Measurements from ENCODE around the gene KCNJ12.
"Not testable (repeated sequence)": the region's sequence is repeated elsewhere in the genome, so short reads cannot be mapped to it uniquely, and the experiment has no call there.

KCNJ12 gene

DNA sequence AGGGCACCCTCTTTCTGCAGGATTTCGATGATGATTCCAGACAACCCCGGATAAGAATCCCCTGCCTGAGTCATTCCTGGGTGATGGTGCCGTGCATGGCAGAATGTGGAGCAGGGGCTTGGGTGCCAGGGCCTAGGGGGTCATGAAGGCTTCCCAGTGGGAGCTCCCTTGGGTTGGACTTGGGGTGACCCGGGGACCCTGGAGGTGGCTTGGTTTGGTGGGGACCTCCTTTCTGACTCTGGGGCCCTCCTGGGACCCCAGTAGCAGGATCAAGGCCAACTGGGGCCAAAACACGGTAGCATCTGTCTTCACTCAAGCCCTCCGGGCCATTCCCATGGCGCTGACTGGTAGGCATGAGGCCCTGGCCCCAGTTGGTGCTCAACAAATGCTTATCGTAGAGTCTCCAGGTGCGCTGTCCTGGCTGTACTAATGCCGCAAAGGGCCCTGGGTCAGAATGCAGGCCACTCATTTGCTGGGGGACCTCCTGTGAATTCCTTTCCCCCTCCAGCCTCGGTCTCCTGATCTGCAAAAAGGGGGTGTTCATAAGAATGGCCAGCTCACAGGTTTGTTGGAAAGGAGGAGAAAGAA is 44.4 kb downstream of the KCNJ12 start:
- H3K27ac ChIP-seq (ENCODE audit: low read depth, low read length): not testable (repeated sequence)

GRCh38 chr17:21421421-21422310 is 45.5 kb downstream of the KCNJ12 start:
- not testable (repeated sequence) for H3K4me1 ChIP-seq (ENCODE audit: control insufficient read depth in 5 of 5, insufficient read depth in 5 of 5, low read length in 5 of 5); H3K9me3 ChIP-seq (ENCODE audit: control insufficient read depth in 5 of 5, low read length in 5 of 5); H3K36me3 ChIP-seq (ENCODE audit: control insufficient read depth in 5 of 5, insufficient read depth in 5 of 5, low read length in 5 of 5); H3K27me3 ChIP-seq (ENCODE audit: control insufficient read depth in 5 of 5, insufficient read depth in 4 of 5, low read length in 5 of 5); H3K4me3 ChIP-seq (ENCODE audit: low read depth in 1 of 5, low read length in 5 of 5); H3K9ac ChIP-seq (ENCODE audit: low read length in 5 of 5); H3K27ac ChIP-seq (ENCODE audit: low read depth, low read length)

More for the DNA sequence above, 44.4 kb downstream of the KCNJ12 start:
- not testable (repeated sequence) for H3K9me3 ChIP-seq (ENCODE audit: control insufficient read depth in 5 of 5, low read length in 5 of 5); H3K4me1 ChIP-seq (ENCODE audit: control insufficient read depth in 5 of 5, insufficient read depth in 5 of 5, low read length in 5 of 5); H3K36me3 ChIP-seq (ENCODE audit: control insufficient read depth in 5 of 5, insufficient read depth in 5 of 5, low read length in 5 of 5); H3K4me3 ChIP-seq (ENCODE audit: low read depth in 1 of 5, low read length in 5 of 5); H3K9ac ChIP-seq (ENCODE audit: low read length in 5 of 5); H3K27me3 ChIP-seq (ENCODE audit: control insufficient read depth in 5 of 5, insufficient read depth in 4 of 5, low read length in 5 of 5)

- not testable (repeated sequence) for H3K4me1 ChIP-seq (ENCODE audit: control insufficient read depth in 5 of 5, insufficient read depth in 5 of 5, low read length in 5 of 5); H3K27me3 ChIP-seq (ENCODE audit: control insufficient read depth in 5 of 5, insufficient read depth in 4 of 5, low read length in 5 of 5); H3K9me3 ChIP-seq (ENCODE audit: control insufficient read depth in 5 of 5, low read length in 5 of 5); H3K36me3 ChIP-seq (ENCODE audit: control insufficient read depth in 5 of 5, insufficient read depth in 5 of 5, low read length in 5 of 5); H3K4me3 ChIP-seq (ENCODE audit: low read depth in 1 of 5, low read length in 5 of 5); H3K27ac ChIP-seq (ENCODE audit: low read depth, low read length); H3K9ac ChIP-seq (ENCODE audit: low read length in 5 of 5)
These were observed 46.4 kb downstream of the KCNJ12 start for GRCh38 chr17:21422311-21423189.

DNA sequence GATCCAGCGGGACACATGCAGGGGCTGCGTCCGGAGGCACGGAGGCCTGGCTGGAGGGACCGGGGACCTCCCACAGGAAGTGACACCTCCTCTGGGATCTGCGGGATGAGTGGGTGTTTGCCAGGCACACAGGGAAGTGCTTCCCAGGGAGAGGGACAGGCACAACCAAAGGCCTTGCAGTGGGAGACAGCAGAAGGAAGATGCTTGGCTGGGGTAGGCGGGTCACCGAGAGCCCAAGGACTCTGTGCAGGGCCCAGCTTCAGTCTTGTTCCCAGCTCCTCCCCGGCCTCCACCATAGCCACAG is 47.0 kb downstream of the KCNJ12 start:
- H3K9me3 ChIP-seq (ENCODE audit: control insufficient read depth in 5 of 5, low read length in 5 of 5); H3K36me3 ChIP-seq (ENCODE audit: control insufficient read depth in 5 of 5, insufficient read depth in 5 of 5, low read length in 5 of 5); H3K27me3 ChIP-seq (ENCODE audit: control insufficient read depth in 5 of 5, insufficient read depth in 4 of 5, low read length in 5 of 5); H3K4me3 ChIP-seq (ENCODE audit: low read depth in 1 of 5, low read length in 5 of 5); H3K4me1 ChIP-seq (ENCODE audit: control insufficient read depth in 5 of 5, insufficient read depth in 5 of 5, low read length in 5 of 5); H3K9ac ChIP-seq (ENCODE audit: low read length in 5 of 5); H3K27ac ChIP-seq (ENCODE audit: low read depth, low read length): not testable (repeated sequence)

DNA sequence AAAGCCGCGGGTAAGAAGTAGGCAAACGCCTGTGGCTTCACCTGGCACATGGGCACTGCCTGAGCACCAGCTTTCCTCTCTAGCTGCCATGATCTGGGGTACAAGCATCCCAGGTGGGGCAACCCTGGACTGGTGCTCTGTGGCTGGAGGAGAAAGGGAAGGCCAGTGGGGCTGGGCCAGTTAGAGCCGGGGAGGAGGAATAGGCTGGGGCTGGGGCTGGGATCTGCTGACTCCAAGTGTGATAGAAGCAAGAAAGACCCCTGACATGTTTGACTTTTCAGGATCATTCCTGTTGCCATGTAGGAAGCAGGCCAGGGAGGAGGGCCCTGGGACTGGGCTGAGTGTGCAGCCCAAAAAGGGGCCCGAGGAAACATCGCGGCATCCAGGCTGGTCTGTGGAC is 48.5 kb downstream of the KCNJ12 start:
- not testable (repeated sequence) for H3K4me3 ChIP-seq (ENCODE audit: low read depth in 1 of 5, low read length in 5 of 5); H3K4me1 ChIP-seq (ENCODE audit: control insufficient read depth in 5 of 5, insufficient read depth in 5 of 5, low read length in 5 of 5); H3K27me3 ChIP-seq (ENCODE audit: control insufficient read depth in 5 of 5, insufficient read depth in 4 of 5, low read length in 5 of 5); H3K9me3 ChIP-seq (ENCODE audit: control insufficient read depth in 5 of 5, low read length in 5 of 5); H3K9ac ChIP-seq (ENCODE audit: low read length in 5 of 5); H3K27ac ChIP-seq (ENCODE audit: low read depth, low read length); H3K36me3 ChIP-seq (ENCODE audit: control insufficient read depth in 5 of 5, insufficient read depth in 5 of 5, low read length in 5 of 5)

DNA sequence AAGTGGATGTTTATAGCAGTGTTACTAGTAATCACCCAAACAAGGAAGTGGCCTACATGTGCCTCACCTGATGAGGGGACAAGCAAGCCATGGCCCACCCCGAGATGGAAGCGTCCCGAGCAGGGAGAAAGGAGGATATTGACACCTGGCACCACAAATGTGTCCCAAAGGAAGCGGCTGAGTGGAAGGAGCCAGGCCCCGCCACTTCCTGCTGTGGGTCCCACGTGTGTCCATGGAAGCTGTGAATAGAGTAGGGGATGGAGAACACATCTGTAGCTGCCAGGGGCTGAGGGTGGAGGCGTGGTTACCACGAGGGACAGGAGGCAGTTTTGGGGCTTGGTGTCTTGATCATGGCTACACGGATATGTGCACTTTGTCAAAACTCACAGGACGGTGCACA is 49.2 kb downstream of the KCNJ12 start:
- Histone ChIP-seq H3K4me3 (ENCODE audit: low read depth in 1 of 5, low read length in 5 of 5) (no peak overlapping the region), H3K27ac (ENCODE audit: low read depth, low read length) (no peak overlapping the region), H3K9ac (ENCODE audit: low read length in 5 of 5) (no peak overlapping the region), H3K4me1 (ENCODE audit: control insufficient read depth in 5 of 5, insufficient read depth in 5 of 5, low read length in 5 of 5) (peaks cover 0 to 8% (median 6%) of the 10 kb centered on the region in 5 donors), H3K9me3 (ENCODE audit: control insufficient read depth in 5 of 5, low read length in 5 of 5) (no peaks in the 10 kb centered on the region), H3K27me3 (ENCODE audit: control insufficient read depth in 5 of 5, insufficient read depth in 4 of 5, low read length in 5 of 5) (no peaks in the 10 kb centered on the region), H3K36me3 (ENCODE audit: control insufficient read depth in 5 of 5, insufficient read depth in 5 of 5, low read length in 5 of 5) (no peaks in the 10 kb centered on the region)

DNA sequence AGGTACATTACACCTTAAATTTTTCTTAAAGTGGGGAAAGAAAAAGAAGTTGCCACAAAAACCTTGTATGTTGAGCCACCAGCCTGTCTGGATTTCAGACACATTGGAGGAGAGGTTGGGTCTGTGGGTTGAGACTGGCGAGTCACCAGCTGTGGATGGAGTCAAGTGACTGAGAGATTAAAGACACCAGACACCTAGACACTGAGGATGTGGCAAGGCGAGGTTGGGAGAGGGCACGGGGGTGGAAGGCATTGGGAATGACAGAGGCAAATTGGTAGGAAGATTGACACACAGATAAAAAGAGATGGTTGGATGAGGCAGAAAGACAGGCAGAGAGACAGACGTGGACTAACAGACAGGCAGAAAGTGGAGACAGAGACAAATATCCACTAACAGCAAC is 49.6 kb downstream of the KCNJ12 start:
- Histone ChIP-seq H3K9ac (ENCODE audit: low read length in 5 of 5) (no peak overlapping the region), H3K27me3 (ENCODE audit: control insufficient read depth in 5 of 5, insufficient read depth in 4 of 5, low read length in 5 of 5) (no peaks in the 10 kb centered on the region), H3K9me3 (ENCODE audit: control insufficient read depth in 5 of 5, low read length in 5 of 5) (no peaks in the 10 kb centered on the region), H3K36me3 (ENCODE audit: control insufficient read depth in 5 of 5, insufficient read depth in 5 of 5, low read length in 5 of 5) (no peaks in the 10 kb centered on the region), H3K27ac (ENCODE audit: low read depth, low read length) (no peak overlapping the region), H3K4me1 (ENCODE audit: control insufficient read depth in 5 of 5, insufficient read depth in 5 of 5, low read length in 5 of 5) (peaks cover 0 to 8% (median 6%) of the 10 kb centered on the region in 5 donors), H3K4me3 (ENCODE audit: low read depth in 1 of 5, low read length in 5 of 5) (no peak overlapping the region)

DNA sequence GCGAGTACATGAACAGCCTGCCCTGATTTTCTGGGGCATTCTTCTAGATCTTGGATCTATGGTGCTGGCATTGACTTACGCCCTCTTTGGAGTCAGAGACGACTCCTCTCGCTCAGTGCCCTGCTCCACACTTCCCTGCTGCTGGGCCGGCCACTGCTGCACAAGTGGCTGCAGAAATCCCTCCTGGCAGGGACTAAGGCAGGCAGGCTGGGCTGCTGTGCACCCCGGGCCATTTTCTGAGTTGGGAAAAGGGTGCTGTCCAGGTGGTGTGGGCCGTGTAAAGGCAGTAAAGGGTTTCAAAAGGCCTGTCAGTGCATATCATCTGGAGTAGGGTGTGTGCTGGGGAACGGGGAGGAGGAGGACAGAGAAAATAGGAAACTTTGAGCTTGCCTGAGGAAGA is 50.1 kb downstream of the KCNJ12 start:
- H3K36me3 ChIP-seq (ENCODE audit: control insufficient read depth in 5 of 5, insufficient read depth in 5 of 5, low read length in 5 of 5); H3K27me3 ChIP-seq (ENCODE audit: control insufficient read depth in 5 of 5, insufficient read depth in 4 of 5, low read length in 5 of 5); H3K4me3 ChIP-seq (ENCODE audit: low read depth in 1 of 5, low read length in 5 of 5); H3K9me3 ChIP-seq (ENCODE audit: control insufficient read depth in 5 of 5, low read length in 5 of 5); H3K27ac ChIP-seq (ENCODE audit: low read depth, low read length); H3K4me1 ChIP-seq (ENCODE audit: control insufficient read depth in 5 of 5, insufficient read depth in 5 of 5, low read length in 5 of 5); H3K9ac ChIP-seq (ENCODE audit: low read length in 5 of 5): not testable (repeated sequence)

DNA sequence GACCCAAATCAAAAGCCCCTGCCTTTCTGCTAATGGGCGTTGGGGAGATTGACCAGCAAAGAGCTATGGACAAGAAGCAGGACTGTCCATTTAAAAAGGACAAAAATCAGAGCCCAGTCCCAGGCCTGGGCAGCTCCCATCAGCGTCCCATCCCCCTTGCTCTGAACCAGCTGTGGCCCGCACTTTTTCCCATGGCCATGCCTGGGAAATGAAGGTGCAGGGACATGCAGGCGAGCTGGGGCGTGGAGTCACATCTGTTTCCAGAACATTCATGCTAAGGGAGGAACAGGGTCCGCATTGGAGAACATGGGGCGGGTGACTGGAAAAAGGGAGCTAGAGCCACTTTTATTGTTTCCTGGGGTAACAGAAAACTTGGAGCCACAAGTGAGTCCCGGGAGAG is 50.7 kb downstream of the KCNJ12 start:
- H3K36me3 ChIP-seq (ENCODE audit: control insufficient read depth in 5 of 5, insufficient read depth in 5 of 5, low read length in 5 of 5); H3K27ac ChIP-seq (ENCODE audit: low read depth, low read length); H3K9me3 ChIP-seq (ENCODE audit: control insufficient read depth in 5 of 5, low read length in 5 of 5); H3K27me3 ChIP-seq (ENCODE audit: control insufficient read depth in 5 of 5, insufficient read depth in 4 of 5, low read length in 5 of 5); H3K4me3 ChIP-seq (ENCODE audit: low read depth in 1 of 5, low read length in 5 of 5); H3K4me1 ChIP-seq (ENCODE audit: control insufficient read depth in 5 of 5, insufficient read depth in 5 of 5, low read length in 5 of 5); H3K9ac ChIP-seq (ENCODE audit: low read length in 5 of 5): not testable (repeated sequence)

DNA sequence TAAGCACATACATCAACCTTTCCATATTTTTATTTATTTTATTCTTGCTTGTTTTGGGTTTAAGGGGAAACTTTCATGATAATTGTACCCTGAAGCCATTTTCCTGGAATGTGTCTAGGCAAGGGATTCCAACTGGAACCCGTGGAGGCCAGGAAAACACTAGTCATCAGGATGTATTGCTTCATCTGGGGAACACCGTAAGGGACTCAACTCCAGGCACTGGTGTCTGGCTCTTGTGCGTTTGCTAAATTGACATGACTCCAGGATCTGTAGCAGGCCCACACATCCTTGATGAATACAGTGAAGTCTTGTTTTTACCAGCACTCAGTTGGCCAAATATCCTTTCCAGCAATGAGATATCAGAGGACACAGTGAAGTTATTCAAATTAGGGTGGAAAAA is 51.6 kb downstream of the KCNJ12 start:
- H3K27me3 ChIP-seq (ENCODE audit: control insufficient read depth in 5 of 5, insufficient read depth in 4 of 5, low read length in 5 of 5): not testable (repeated sequence)

More for the DNA sequence above, 51.6 kb downstream of the KCNJ12 start:
- not testable (repeated sequence) for H3K9me3 ChIP-seq (ENCODE audit: control insufficient read depth in 5 of 5, low read length in 5 of 5); H3K4me1 ChIP-seq (ENCODE audit: control insufficient read depth in 5 of 5, insufficient read depth in 5 of 5, low read length in 5 of 5); H3K36me3 ChIP-seq (ENCODE audit: control insufficient read depth in 5 of 5, insufficient read depth in 5 of 5, low read length in 5 of 5); H3K27ac ChIP-seq (ENCODE audit: low read depth, low read length); H3K4me3 ChIP-seq (ENCODE audit: low read depth in 1 of 5, low read length in 5 of 5); H3K9ac ChIP-seq (ENCODE audit: low read length in 5 of 5)
